ENCODE data around the gene GPR85. TPM values are rescaled to one million over a fixed set of nuclear protein-coding genes. Genes with fewer than 3 reads are reported as not detected.
"Not testable (repeated sequence)": the region's sequence is repeated elsewhere in the genome, so short reads cannot be mapped to it uniquely, and the experiment has no call there.

Gene GPR85
- total RNA-seq, 2 experiments from 2014 or later, result not detected

- Histone ChIP-seq H3K4me3 (ENCODE audit: low read depth, low read length, poor library complexity, severe bottlenecking) (peak within 1 kb of the TSS; percentile 78), H3K79me2 (ENCODE audit: insufficient read depth, low read depth, low read length) (no peaks in the 10 kb centered on the region), H3K9me2 (ENCODE audit: insufficient read depth, low read length) (no peaks in the 10 kb centered on the region), H3K27ac (ENCODE audit: low read depth, low read length, poor library complexity, severe bottlenecking) (peak within 1 kb of the TSS; percentile 48), H4K20me1 (ENCODE audit: insufficient read depth, low read length) (no peaks in the 10 kb centered on the region), H3K9me3 (ENCODE audit: low read length) (no peaks in the 10 kb centered on the region), H2AFZ (ENCODE audit: low read length) (peak within 1 kb of the TSS; percentile 95), H3K4me2 (ENCODE audit: low read length) (peak within 1 kb of the TSS; percentile 65), H3K4me1 (ENCODE audit: insufficient read depth, low read length, poor library complexity, severe bottlenecking) (peaks cover 49% of the 10 kb centered on the region), H3K36me3 (ENCODE audit: insufficient read depth, low read length) (no peaks in the 10 kb centered on the region; the same call in 1 of the 2 replicates)
- ChIA-PET POLR2A (interaction anchor here (0.6 to 1.6 kb wide), 8 partner anchors 10 to 144 kb away, joined by 3 to 15 read pairs (median 4); no protein-coding TSS in a partner anchor), CTCF (ENCODE audit: unreplicated experiment) (no interaction called here)
- BruUV-seq (replicated peaks), result TSS peak; percentile 94
- intact Hi-C loops (cut with micrococcal nuclease; ENCODE audit: unreplicated experiment), result loop anchor here (1.0 to 10.0 kb wide), 2 partner anchors 24 to 914 kb away; partner anchors contain the start of genes DOCK4 and ZNF277
- TF ChIP-seq EZH2phosphoT487 (IDR thresholded peaks at IDR 0.05; ENCODE audit: borderline replicate concordance, low read depth, low read length) (no peak), CTCF (conservative IDR thresholded peaks at IDR 0.05; ENCODE audit: low read length) (no peak)
- DNase-seq (ENCODE audit: low spot score), result peak; percentile 93
Measured at GRCh38 chr7:113118074-113118959, 31.7 kb upstream of the GPR85 start, which contains the start of gene SMIM30. TSS of gene SMIM30 (minus strand) at chr7:113118554. CDS start at chr7:113117578, 976 bp downstream.

DNA sequence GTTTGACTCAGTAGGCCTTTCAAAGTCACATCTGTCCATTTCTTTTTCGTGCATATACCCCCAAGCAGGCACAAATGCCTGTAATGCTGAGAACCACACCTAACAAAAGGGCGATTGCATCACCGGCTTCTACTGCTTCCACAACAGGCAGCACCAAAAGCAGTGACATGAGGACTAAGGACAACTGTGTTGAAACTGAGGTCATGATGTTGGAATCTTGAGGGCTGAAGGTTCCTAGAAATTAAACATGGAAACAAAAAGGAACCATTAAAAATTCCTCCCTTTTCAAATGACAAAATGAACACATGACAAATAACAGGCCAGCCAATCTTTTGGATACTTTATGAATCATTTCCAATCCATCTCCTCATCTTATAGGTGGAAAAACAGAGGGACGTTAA is 30.7 kb upstream of the GPR85 start:
- BruUV-seq (replicated peaks); H4K20me1 ChIP-seq (ENCODE audit: insufficient read depth, low read length); H3K27ac ChIP-seq (ENCODE audit: low read depth, low read length, poor library complexity, severe bottlenecking); H3K79me2 ChIP-seq (ENCODE audit: insufficient read depth, low read depth, low read length); H3K9me3 ChIP-seq (ENCODE audit: low read length); CTCF ChIA-PET (ENCODE audit: unreplicated experiment); H3K36me3 ChIP-seq (ENCODE audit: insufficient read depth, low read length); DNase-seq (ENCODE audit: low spot score); H3K9me2 ChIP-seq (ENCODE audit: insufficient read depth, low read length); H2AFZ ChIP-seq (ENCODE audit: low read length): not testable (repeated sequence)
- peak overlapping the region; percentile 65 for H3K4me2 ChIP-seq (ENCODE audit: low read length)
- intact Hi-C loops (cut with micrococcal nuclease; ENCODE audit: unreplicated experiment), result loop anchor here (10.0 kb wide), 1 partner anchor 913 kb away; the partner anchor contains the start of genes DOCK4 and ZNF277
- POLR2A ChIA-PET, result interaction anchor here (0.6 to 1.6 kb wide), 5 partner anchors 9 to 32 kb away, joined by 4 to 15 read pairs (median 5); no protein-coding TSS in a partner anchor
- H3K4me1 ChIP-seq (ENCODE audit: insufficient read depth, low read length, poor library complexity, severe bottlenecking), result peaks cover 49% of the 10 kb centered on the region
- H3K4me3 ChIP-seq (ENCODE audit: low read depth, low read length, poor library complexity, severe bottlenecking), result peak overlapping the region; percentile 78

DNA sequence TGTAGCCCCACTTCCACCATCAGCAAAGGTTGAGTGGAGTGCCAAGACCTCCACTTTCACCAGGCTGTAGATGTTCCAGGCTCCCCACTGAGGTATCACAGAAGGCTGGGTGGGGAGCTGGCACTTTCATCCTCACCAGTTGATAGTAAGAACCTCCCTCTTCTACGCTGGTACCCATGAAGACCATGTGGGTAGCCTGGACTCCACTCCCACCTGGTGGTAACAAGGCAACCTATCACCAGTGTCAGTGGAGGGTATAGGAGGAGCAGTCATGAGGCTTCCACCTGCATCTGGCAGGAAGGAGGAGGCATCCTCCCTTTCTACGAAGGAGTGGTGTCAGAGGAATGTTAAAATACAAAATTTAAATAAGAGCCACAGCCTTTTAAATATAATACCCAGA is 27.3 kb upstream of the GPR85 start:
- H3K79me2 ChIP-seq (ENCODE audit: insufficient read depth, low read depth, low read length), result no peaks in the 10 kb centered on the region
- no peaks in the 10 kb centered on the region for H4K20me1 ChIP-seq (ENCODE audit: insufficient read depth, low read length)
- H2AFZ ChIP-seq (ENCODE audit: low read length), result no peak overlapping the region
- H3K4me3 ChIP-seq (ENCODE audit: low read depth, low read length, poor library complexity, severe bottlenecking), result no peak overlapping the region
- H3K9me3 ChIP-seq (ENCODE audit: low read length), result no peaks in the 10 kb centered on the region
- H3K36me3 ChIP-seq (ENCODE audit: insufficient read depth, low read length), result no peaks in the 10 kb centered on the region; the same call in 1 of the 2 replicates
- DNase-seq (ENCODE audit: low spot score), result peak; percentile 41
- TF ChIP-seq CTCF (conservative IDR thresholded peaks at IDR 0.05; ENCODE audit: low read length) (peak; percentile 49), EZH2phosphoT487 (IDR thresholded peaks at IDR 0.05; ENCODE audit: borderline replicate concordance, low read depth, low read length) (no peak)
- BruUV-seq (replicated peaks), result no TSS peak
- H3K9me2 ChIP-seq (ENCODE audit: insufficient read depth, low read length), result no peaks in the 10 kb centered on the region
- intact Hi-C loops (cut with micrococcal nuclease; ENCODE audit: unreplicated experiment), result loop anchor here (5.0 to 10.0 kb wide), 3 partner anchors 177 to 909 kb away; partner anchors contain the start of genes DOCK4 and ZNF277
- H3K4me1 ChIP-seq (ENCODE audit: insufficient read depth, low read length, poor library complexity, severe bottlenecking), result peaks cover 18% of the 10 kb centered on the region
- H3K27ac ChIP-seq (ENCODE audit: low read depth, low read length, poor library complexity, severe bottlenecking), result no peak overlapping the region
- no peak overlapping the region for H3K4me2 ChIP-seq (ENCODE audit: low read length)
- ChIA-PET CTCF (ENCODE audit: unreplicated experiment) (no interaction called here), POLR2A (interaction anchor here (0.6 to 2.3 kb wide), 8 partner anchors 12 to 518 kb away, joined by 3 to 11 read pairs (median 3); no protein-coding TSS in a partner anchor)
